Cardiac muscle cell (in vitro differentiated cells and primary cell): ENCODE measurements around the gene TCAF1. TPM values are rescaled to one million over a fixed set of nuclear protein-coding genes. Genes with fewer than 3 reads are reported as not detected.
"Not testable (repeated sequence)": the region's sequence is repeated elsewhere in the genome, so short reads cannot be mapped to it uniquely, and the experiment has no call there.

Source experiments
- DNase-seq, 2 donors: peaks; one replicate each; pipeline versions ENCODE4 v3.0.0 to v3.0.0-alpha.2; 2010 to 2017; ENCODE audit warnings: low read depth in 1 of 2, low spot score in 1 of 2
- H3K27ac ChIP-seq: fragments of 200-600 bp; sonication (generic); 2 replicates; pipeline ENCODE4 v1.5.1; 2016
- H3K27me3 ChIP-seq: fragments of 200-600 bp; sonication (generic); 2 replicates; pipeline ENCODE4 v1.6.0; 2016; ENCODE audit warnings: control low read depth
- H3K36me3 ChIP-seq: fragments of 200-600 bp; sonication (generic); 2 replicates; pipeline ENCODE4 v1.5.1; 2016; ENCODE audit warnings: control low read depth
- H3K4me1 ChIP-seq: fragments of 200-600 bp; sonication (generic); 2 replicates; pipeline ENCODE4 v1.8.1; 2017; ENCODE audit warnings: low read depth, mild to moderate bottlenecking, mixed run types
- H3K4me3 ChIP-seq: fragments of 200-600 bp; sonication (generic); 2 replicates; pipeline ENCODE4 v1.5.1; 2016; ENCODE audit warnings: mild to moderate bottlenecking
- H3K9me3 ChIP-seq: fragments of 200-600 bp; sonication (generic); 2 replicates; pipeline ENCODE4 v1.5.1; 2017; ENCODE audit warnings: low read depth, mild to moderate bottlenecking, control low read depth
- polyA plus RNA-seq: library from polyadenylated mRNA; unstranded; fragments of >200 nt; fragmentation: Nextera tagmentation; extraction: Ambion mirVana; gene quantifications from 2 replicates; pipeline ENCODE4 v1.2.1, GENCODE V29; 2016
- total RNA-seq: library from RNA; depleted of rRNA; stranded (reverse); fragments of >200 nt; gene quantifications from 2 replicates; pipeline ENCODE4 v1.2.3, GENCODE V29; 2016
- TF ChIP-seq, protein P1 (sequence below): IDR thresholded peaks from 2 replicates; pipeline ENCODE4 v1.5.1; 2012; ENCODE audit warnings: low read depth, mild to moderate bottlenecking, low read length

Gene TCAF1
- total and polyA plus RNA-seq, 2 experiments from 2014 or later = 58.6 to 82.7 TPM

DNA sequence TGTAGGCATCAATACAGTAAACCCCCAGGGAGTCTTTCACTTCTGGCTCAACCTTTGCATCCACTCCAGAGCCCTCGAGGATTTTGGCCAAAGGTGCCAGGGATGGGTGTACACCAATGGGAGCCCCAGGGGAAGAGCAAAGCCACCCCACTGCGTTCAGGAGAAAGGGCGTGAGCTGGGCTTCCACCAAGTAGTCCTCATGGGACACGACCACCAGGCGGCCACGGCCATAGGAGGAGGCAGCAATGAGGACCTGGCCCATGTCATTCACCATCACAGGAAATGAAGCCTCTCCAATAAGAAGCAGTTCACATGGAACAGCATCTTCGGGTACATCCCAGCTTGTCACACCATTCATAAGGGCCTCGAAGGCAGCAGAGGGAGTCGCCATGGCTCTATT is 25.8 kb downstream of the TCAF1 start:
- H3K4me3 ChIP-seq = no peak overlapping the region
- H3K27me3 ChIP-seq = no peaks in the 10 kb centered on the region
- TF ChIP-seq, protein P1, sequence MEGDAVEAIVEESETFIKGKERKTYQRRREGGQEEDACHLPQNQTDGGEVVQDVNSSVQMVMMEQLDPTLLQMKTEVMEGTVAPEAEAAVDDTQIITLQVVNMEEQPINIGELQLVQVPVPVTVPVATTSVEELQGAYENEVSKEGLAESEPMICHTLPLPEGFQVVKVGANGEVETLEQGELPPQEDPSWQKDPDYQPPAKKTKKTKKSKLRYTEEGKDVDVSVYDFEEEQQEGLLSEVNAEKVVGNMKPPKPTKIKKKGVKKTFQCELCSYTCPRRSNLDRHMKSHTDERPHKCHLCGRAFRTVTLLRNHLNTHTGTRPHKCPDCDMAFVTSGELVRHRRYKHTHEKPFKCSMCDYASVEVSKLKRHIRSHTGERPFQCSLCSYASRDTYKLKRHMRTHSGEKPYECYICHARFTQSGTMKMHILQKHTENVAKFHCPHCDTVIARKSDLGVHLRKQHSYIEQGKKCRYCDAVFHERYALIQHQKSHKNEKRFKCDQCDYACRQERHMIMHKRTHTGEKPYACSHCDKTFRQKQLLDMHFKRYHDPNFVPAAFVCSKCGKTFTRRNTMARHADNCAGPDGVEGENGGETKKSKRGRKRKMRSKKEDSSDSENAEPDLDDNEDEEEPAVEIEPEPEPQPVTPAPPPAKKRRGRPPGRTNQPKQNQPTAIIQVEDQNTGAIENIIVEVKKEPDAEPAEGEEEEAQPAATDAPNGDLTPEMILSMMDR = no peak
- H3K36me3 ChIP-seq = peaks cover 14% of the 10 kb centered on the region
- H3K4me1 ChIP-seq = no peaks in the 10 kb centered on the region
- H3K27ac ChIP-seq = no peak overlapping the region
- no peaks in the 10 kb centered on the region for H3K9me3 ChIP-seq
- no peak for DNase-seq

DNA sequence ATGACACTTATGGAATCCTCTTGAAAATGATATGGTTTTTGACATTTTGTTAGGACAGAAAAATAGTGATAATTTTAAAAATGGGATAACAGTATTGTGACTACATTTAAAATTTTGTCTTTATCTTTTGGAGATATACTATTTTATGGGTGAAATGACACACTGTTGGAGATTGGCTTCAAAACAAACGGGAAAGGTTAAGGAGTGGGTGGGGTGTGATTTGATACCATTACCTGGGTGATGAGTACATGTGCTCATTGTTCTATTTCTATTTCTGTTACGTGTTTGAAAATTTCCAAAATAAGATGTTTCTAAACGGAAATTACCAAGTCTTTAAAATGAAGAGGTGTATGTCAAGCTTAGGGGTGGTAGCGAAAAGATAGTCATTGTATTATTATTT is 28.7 kb downstream of the TCAF1 start:
- not testable (repeated sequence) for H3K4me3 ChIP-seq, H3K9me3 ChIP-seq, H3K4me1 ChIP-seq

DNA sequence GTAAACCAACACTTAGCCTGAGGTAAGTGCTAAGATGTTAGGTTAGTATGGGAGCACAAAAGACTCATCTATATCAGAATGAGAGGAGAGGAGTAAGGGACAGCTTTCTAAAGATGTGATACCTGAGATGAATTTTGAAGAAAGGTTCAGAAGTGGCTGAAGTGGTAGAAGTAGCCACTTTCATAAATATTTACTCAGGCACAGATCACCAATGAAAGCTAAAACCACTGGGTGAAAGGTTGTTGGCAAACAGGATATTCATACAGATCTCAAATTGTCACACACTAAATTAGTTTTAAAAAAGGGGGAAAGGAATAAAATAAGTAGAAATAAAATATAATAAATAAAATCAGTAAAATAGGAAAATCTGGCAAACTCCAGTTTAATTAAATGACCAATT is 30.4 kb downstream of the TCAF1 start:
- H3K27me3 ChIP-seq, DNase-seq, H3K4me1 ChIP-seq, H3K9me3 ChIP-seq, H3K27ac ChIP-seq, H3K4me3 ChIP-seq: not testable (repeated sequence)
- H3K36me3 ChIP-seq = peaks cover 14% of the 10 kb centered on the region

More for the DNA sequence above, 28.7 kb downstream of the TCAF1 start:
- H3K27me3 ChIP-seq, DNase-seq, H3K27ac ChIP-seq: not testable (repeated sequence)
- peaks cover 14% of the 10 kb centered on the region for H3K36me3 ChIP-seq

DNA sequence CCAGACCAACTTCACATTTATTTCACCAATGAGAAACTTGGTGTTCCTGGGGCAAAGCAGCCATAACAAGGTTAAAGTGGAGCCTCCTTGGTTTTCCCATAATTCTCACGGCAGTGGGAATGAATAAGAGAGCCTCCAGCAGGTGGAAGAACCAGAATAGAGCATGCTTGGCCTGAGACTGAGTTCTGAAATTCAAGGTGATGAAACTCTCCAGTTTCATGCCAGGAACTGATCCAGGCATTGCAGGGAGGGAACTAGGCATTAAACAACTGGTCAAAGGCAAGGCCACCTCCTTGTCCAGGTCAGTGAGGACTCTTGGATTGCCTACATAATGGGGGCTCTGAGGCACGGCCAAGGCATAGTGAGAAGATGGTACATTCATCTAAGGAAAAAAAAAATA is 44.0 kb downstream of the TCAF1 start:
- H3K4me3 ChIP-seq, DNase-seq, H3K4me1 ChIP-seq, H3K9me3 ChIP-seq, H3K27ac ChIP-seq, H3K36me3 ChIP-seq, H3K27me3 ChIP-seq: not testable (repeated sequence)

DNA sequence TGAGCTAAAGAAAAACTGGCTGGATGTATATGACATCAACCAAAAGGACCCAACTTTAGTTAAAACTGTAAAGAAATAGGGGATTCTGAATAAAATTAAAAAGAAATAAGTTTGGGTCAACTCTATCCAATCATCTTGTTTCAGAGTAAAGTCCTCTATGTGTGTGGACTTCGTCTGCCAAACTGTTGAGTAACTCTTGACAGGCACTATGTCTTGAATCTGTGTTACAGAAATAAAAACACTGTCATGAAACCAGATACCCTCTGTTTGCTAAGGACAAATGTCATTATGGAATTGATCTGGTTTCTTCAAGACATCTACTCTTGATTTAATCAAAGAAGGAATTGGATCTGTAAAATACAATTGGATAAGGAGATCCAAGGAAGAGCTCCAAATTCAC is 46.5 kb downstream of the TCAF1 start:
- not testable (repeated sequence) for H3K36me3 ChIP-seq, H3K4me3 ChIP-seq, H3K27ac ChIP-seq, H3K4me1 ChIP-seq, DNase-seq, H3K27me3 ChIP-seq, H3K9me3 ChIP-seq

DNA sequence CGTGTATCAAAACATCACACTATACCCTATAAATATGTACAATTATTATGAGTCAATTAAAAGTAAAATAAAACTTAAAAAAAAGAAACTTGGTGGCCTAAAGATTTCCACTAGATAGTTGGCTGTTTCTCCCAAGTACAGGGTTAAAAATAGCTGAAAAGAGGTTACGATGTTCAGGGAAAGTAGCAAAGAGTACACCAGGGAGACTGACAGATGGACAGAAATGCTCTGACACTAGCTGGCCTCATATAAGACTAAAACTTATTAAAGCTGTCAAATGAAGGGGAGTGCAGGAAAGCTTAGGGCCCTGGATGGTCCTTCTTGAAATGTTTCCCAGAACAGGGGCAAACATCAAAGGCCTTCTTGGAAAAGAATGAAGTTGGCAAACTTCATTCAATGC is 51.3 kb downstream of the TCAF1 start:
- Histone ChIP-seq H3K36me3 (no peaks in the 10 kb centered on the region), H3K9me3 (no peaks in the 10 kb centered on the region), H3K4me3 (no peak overlapping the region), H3K4me1 (no peaks in the 10 kb centered on the region), H3K27me3 (no peaks in the 10 kb centered on the region), H3K27ac (no peak overlapping the region)
- TF ChIP-seq, protein P1 = no peak
- DNase-seq = no peak

DNA sequence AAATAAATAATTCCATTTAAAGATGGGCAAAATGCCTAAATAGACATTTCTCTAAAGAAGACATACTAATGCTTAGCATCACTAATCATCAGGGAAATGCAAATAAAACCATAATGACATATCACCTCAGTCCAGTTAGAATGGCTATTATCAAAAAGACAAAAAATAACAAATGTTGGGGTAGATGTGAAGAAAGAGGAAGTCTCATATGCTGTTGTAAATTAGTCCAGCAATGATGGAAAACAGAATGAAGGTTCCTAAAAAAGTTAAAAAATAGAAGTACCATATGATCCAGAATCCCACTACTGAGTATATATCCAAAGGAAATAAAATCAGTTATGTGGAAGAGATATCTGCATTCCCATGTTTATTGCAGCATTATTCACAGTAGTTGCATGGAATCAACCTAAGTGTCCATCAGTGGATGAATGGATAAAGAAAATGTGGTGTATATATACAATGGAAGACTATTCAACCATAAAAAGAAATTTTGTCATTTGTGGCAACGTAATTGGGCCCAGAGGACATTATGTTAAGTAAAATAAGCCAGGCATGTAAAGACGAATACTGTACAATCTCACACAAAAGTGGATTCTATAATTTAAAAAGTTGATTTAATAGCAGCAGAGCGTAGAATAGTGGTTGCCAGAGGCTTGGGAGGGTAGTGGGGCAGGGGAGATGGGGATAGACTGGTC is 52.0 kb downstream of the TCAF1 start:
- DNase-seq = no peak
- no peak overlapping the region for H3K27ac ChIP-seq
- TF ChIP-seq, protein P1 = no peak

DNA sequence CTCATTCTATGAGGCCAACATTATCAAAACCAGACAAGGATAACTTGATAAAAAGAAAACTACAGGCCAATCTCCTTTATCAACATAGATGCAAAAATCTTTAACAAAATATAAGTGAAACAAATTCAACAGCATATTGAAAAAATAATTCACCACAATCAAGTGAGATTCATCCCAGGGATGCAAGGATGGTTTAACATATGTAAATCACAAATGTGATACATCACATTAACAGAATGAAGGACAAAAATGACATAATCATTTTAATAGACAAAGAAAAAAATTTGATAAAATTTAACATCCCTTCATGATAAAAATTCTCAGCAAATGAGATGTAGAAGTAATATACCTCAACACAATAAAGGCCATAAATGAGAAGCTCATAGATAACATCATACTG is 53.8 kb downstream of the TCAF1 start:
- no peaks in the 10 kb centered on the region for H3K36me3 ChIP-seq
- H3K27ac ChIP-seq = no peak overlapping the region
- TF ChIP-seq, protein P1 = no peak
- no peak for DNase-seq
- H3K4me3 ChIP-seq = no peak overlapping the region
- H3K27me3 ChIP-seq = no peaks in the 10 kb centered on the region
- no peaks in the 10 kb centered on the region for H3K9me3 ChIP-seq
- no peaks in the 10 kb centered on the region for H3K4me1 ChIP-seq

More for the DNA sequence above, 52.0 kb downstream of the TCAF1 start:
- Histone ChIP-seq H3K36me3 (no peaks in the 10 kb centered on the region), H3K9me3 (no peaks in the 10 kb centered on the region), H3K4me1 (no peaks in the 10 kb centered on the region), H3K27me3 (no peaks in the 10 kb centered on the region), H3K4me3 (no peak overlapping the region)
